Activated CD8-positive, alpha-beta T cell treated with anti-CD3 and anti-CD28 coated beads for 36 hours (primary cell): ENCODE measurements around the gene TSHZ1. TPM values are rescaled to one million over a fixed set of nuclear protein-coding genes. Genes with fewer than 3 reads are reported as not detected.

Experiments used
- ATAC-seq: fragments of 200-7000 bp; cut with Tn5 transposase; one replicate; pipeline ENCODE4 v1.10.0; 2021; ENCODE audit warnings: mild to moderate bottlenecking, moderate library complexity
- CTCF ChIA-PET: fragments of 350-600 bp; sonication (Branson Sonifier 250); formaldehyde crosslinking; loops from one replicate; lab custom pipeline; 2021; ENCODE audit warnings: antibody characterized with exemption; lab: Charles Lee
- POLR2A ChIA-PET: fragments of 350-600 bp; sonication (Branson Sonifier 250); formaldehyde crosslinking; loops from one replicate; lab custom pipeline; 2021; ENCODE audit warnings: antibody characterized with exemption; lab: Charles Lee
- DNase-seq: peaks from one replicate; pipeline ENCODE4 v3.0.0-alpha.2; 2020
- H3K27ac Mint-ChIP-seq: one replicate; pipeline ENCODE4 v1.8.0; 2021; ENCODE audit warnings: mild to moderate bottlenecking, mixed read lengths
- H3K27me3 Mint-ChIP-seq: one replicate; pipeline ENCODE4 v1.8.0; 2021; ENCODE audit warnings: mixed read lengths
- H3K36me3 Mint-ChIP-seq: one replicate; pipeline ENCODE4 v1.8.0; 2021; ENCODE audit warnings: low read depth, mixed read lengths
- H3K4me1 Mint-ChIP-seq: one replicate; pipeline ENCODE4 v1.8.0; 2021; ENCODE audit warnings: low read depth, mixed read lengths
- H3K4me3 Mint-ChIP-seq: one replicate; pipeline ENCODE4 v1.8.0; 2021; ENCODE audit warnings: mild to moderate bottlenecking, moderate library complexity, mixed read lengths
- H3K9me3 Mint-ChIP-seq: one replicate; pipeline ENCODE4 v1.8.0; 2021; ENCODE audit warnings: mixed read lengths
- intact Hi-C: fragments of 100-400 bp; cut with micrococcal nuclease; formaldehyde crosslinking; loops from one replicate; pipeline ENCODE4 v1.10.0; 2022
- total RNA-seq, 2 experiments: library from RNA; stranded (reverse); gene quantifications; one replicate each; pipeline ENCODE4 v1.2.3, GENCODE V29; 2021
- TF ChIP-seq, protein P1 (sequence below): fragments of 200-600 bp; IDR thresholded peaks from one replicate; pipeline ENCODE4 v1.8.0; 2022; ENCODE audit warnings: antibody characterized with exemption, mild to moderate bottlenecking

The TSHZ1 gene
- total RNA-seq, 2 experiments from 2014 or later: 10.8 to 11.0 TPM

DNA sequence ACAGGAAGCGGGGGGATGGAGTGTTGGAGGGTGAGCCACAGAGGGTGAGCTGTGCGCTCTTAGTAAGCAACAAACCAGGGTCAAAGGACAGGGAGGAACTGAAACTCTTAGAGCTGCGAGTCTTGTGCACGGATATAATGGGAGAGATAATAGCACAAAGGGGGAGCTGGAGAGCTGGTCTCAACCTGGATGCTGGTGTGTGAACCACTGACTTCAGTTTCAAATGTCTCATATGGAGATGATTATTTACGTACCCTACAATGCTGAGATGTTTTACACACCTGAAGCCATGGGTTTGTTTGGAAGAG lies 37.5 kb upstream of the TSHZ1 start:
- intact Hi-C loops: no loop called here
- ChIA-PET POLR2A (interaction anchor here (0.6 kb wide), 1 partner anchor 133 kb away, joined by 3 read pairs; no protein-coding TSS in a partner anchor), CTCF (no interaction called here)
- DNase-seq (no peak), ATAC-seq (no peak)
- Mint-ChIP-seq H3K36me3 (no peaks in the 10 kb centered on the region), H3K9me3 (no peaks in the 10 kb centered on the region), H3K27ac (no peak overlapping the region), H3K4me3 (no peak overlapping the region), H3K27me3 (no peaks in the 10 kb centered on the region), H3K4me1 (peaks cover 6% of the 10 kb centered on the region)
- TF ChIP-seq, protein P1, sequence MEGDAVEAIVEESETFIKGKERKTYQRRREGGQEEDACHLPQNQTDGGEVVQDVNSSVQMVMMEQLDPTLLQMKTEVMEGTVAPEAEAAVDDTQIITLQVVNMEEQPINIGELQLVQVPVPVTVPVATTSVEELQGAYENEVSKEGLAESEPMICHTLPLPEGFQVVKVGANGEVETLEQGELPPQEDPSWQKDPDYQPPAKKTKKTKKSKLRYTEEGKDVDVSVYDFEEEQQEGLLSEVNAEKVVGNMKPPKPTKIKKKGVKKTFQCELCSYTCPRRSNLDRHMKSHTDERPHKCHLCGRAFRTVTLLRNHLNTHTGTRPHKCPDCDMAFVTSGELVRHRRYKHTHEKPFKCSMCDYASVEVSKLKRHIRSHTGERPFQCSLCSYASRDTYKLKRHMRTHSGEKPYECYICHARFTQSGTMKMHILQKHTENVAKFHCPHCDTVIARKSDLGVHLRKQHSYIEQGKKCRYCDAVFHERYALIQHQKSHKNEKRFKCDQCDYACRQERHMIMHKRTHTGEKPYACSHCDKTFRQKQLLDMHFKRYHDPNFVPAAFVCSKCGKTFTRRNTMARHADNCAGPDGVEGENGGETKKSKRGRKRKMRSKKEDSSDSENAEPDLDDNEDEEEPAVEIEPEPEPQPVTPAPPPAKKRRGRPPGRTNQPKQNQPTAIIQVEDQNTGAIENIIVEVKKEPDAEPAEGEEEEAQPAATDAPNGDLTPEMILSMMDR: no peak

DNA sequence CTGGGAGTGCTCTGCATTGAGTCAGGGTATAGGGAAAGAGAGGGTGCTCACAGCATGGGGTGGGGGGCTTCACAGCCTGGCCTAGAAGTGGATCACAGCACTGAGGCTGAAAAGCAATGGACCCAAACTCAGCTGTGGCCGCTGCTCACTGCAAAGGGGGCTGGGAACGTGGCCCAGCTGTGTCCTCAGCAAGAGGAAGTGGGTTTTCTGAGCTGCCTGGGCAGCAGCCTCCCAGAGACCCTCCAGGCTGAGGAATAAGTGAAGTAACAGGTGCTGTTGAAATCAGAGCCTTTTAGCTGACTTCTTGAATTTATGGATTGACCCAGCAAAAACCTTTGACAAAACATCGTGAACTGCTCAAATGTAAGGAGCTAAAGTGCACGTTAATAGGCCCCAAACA lies 36.9 kb upstream of the TSHZ1 start:
- Mint-ChIP-seq H3K4me1 (peaks cover 6% of the 10 kb centered on the region), H3K27me3 (no peaks in the 10 kb centered on the region), H3K9me3 (no peaks in the 10 kb centered on the region), H3K27ac (no peak overlapping the region), H3K4me3 (no peak overlapping the region), H3K36me3 (no peaks in the 10 kb centered on the region)
- DNase-seq (no peak), ATAC-seq (no peak)
- ChIA-PET POLR2A (no interaction called here), CTCF (no interaction called here)
- TF ChIP-seq, protein P1: no peak
- intact Hi-C loops: no loop called here

DNA sequence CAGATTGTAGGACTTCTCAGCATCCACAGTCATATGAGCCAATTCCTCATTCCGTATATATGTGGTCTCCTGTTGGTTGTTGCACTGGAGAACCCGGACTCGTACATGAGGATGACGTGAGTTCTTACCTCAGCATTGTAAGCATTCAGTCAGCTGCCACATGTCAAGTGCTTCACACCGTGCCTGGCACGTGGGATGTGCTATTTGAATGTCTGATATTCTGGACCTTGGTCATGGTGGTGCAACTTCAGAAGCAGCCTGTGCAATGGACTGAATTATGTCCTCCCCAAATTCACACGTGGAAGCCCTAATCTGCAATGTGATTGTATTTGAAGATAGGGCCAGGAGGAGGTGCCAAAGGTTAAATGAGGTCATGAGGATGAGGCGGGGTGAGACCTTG lies 33.7 kb upstream of the TSHZ1 start:
- ChIA-PET POLR2A (no interaction called here), CTCF (no interaction called here)
- H3K4me1 Mint-ChIP-seq: peaks cover 6% of the 10 kb centered on the region
- DNase-seq (no peak), ATAC-seq (peak; percentile 24)
- intact Hi-C loops: no loop called here
- H3K4me3 Mint-ChIP-seq: no peak overlapping the region
- H3K27me3 Mint-ChIP-seq: no peaks in the 10 kb centered on the region
- no peaks in the 10 kb centered on the region for H3K36me3 Mint-ChIP-seq
- no peaks in the 10 kb centered on the region for H3K9me3 Mint-ChIP-seq
- TF ChIP-seq, protein P1: no peak
- no peak overlapping the region for H3K27ac Mint-ChIP-seq

DNA sequence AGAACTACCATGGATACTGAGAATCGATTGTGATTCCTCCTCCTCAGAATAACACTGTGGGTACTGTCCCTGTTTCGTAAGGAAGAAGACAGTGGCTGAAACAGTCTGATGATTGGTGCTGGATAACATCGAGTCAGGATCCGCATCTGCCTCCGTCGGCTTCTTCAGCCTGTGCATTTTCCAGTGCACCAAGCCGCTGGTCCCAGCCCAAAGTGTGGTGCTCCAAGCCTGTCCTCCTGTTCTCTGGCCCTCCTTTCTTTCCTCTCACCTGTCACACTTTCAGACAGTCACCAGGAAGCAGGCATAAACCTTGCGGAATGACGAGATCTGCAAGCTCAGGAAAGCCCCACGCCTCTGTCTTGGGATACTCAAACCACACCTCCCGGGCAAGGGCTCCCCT lies 32.2 kb upstream of the TSHZ1 start:
- CTCF ChIA-PET: no interaction called here
- H3K27me3 Mint-ChIP-seq: peaks cover 2% of the 10 kb centered on the region
- intact Hi-C loops: no loop called here
- DNase-seq (no peak), ATAC-seq (no peak)
- POLR2A ChIA-PET: no interaction called here
- no peaks in the 10 kb centered on the region for H3K9me3 Mint-ChIP-seq
- H3K36me3 Mint-ChIP-seq: no peaks in the 10 kb centered on the region
- H3K4me1 Mint-ChIP-seq: peaks cover 6% of the 10 kb centered on the region
- TF ChIP-seq, protein P1: no peak
- no peak overlapping the region for H3K4me3 Mint-ChIP-seq
- no peak overlapping the region for H3K27ac Mint-ChIP-seq

DNA sequence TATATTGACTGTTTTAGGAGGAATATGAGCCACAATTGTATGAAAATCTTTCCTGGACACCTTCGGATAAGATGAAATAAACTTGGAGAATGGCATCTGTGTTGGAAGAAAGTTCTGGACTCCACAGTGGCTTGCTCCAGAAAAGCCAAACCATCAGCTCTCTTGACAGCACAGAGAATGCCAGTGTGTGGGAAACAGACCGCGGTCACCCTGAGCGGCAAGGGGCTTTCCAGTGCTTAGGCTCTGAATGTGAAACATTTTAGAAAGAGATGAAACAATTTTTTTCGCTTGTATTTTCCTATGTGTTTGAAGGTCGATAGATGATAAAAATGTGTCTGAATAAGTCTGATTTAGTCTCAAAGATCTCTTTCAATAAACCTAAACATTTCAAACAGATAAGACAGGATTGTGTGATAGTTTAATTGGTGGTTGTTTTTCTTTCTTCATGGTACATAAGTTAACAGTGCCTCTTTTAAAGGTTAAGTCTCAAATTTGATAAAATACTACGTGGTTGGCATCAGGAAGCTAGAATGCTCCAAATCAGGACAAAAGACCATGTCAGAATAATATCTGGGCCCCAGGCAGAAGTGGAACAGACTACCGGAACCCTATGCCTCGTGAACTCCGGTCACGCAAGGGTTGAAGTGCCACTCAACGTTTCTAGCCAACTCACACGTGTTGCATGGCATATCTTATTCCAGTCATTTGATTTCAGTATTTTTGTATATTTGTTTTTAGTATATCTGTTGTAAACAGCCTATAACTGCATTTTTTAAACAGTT lies 30.6 kb upstream of the TSHZ1 start:
- intact Hi-C loops: no loop called here
- ChIA-PET CTCF (no interaction called here), POLR2A (no interaction called here)
- Mint-ChIP-seq H3K27me3 (peaks cover 2% of the 10 kb centered on the region), H3K4me1 (no peaks in the 10 kb centered on the region), H3K27ac (no peak overlapping the region), H3K9me3 (no peaks in the 10 kb centered on the region), H3K4me3 (no peak overlapping the region), H3K36me3 (no peaks in the 10 kb centered on the region)
- TF ChIP-seq, protein P1: no peak
- ATAC-seq (no peak), DNase-seq (no peak)
